B cell (primary cell): ENCODE measurements around the gene EHMT2.

Experiments used
- CTCF ChIP-seq: fragments of 200-600 bp; IDR thresholded peaks from one replicate; pipeline ENCODE4 v1.8.0; 2022; ENCODE audit warnings: antibody characterized with exemption, mild to moderate bottlenecking
- EZH2 ChIP-seq: IDR thresholded peaks from 2 replicates; pipeline ENCODE4 v1.6.1; 2012; ENCODE audit warnings: borderline replicate concordance, low read depth, mild to moderate bottlenecking, moderate library complexity, low read length; ENCODE audit not compliant: insufficient read depth, poor library complexity, severe bottlenecking

GRCh38 chr6:31861919-31862343, 35.6 kb downstream of the EHMT2 start:
- no peak for TF ChIP-seq CTCF
- TF ChIP-seq EZH2: no peak
